ENCODE data around the gene TRAPPC3. TPM values are rescaled to one million over a fixed set of nuclear protein-coding genes. Genes with fewer than 3 reads are reported as not detected.
A peak's percentile ranks its signal among the peaks of the same experiment; 100 is the strongest.

Gene TRAPPC3
- total RNA-seq, 2 experiments from 2014 or later, result 43.8 to 53.8 TPM

DNA sequence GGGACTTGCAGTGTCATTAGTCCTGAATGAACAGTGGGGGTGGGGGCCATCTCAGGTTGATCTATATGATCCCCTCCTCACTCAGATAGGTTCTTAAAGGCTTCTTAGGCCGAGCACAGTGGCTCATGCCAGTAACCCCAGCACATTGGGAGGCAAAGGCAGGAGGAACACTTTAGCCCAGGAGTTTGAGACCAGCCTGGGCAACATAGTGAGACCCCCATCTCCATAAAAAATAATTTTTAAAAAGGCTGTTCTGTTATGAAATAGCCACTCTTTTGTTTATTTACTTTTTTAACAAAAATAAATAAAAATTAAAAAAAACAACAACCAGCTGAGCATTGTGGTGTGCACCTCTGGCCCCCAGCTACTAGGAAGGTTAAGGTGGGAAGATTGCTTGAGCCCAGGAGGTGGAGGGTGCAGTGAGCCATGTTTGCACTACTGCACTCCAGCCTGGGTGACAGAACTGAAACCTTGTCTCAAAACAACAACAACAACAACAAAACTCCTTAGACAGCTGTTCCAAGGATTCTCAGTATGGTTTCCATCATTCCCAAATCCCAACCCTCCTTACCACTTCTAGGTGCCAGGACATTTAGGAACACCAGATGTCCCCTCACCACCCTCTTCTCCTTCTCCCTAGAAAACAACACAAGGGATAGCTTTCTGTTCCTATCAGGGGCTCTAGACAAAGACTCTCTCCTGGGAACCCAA lies 2.0 kb upstream of the TRAPPC3 start:
- H3K9me3 Mint-ChIP-seq (ENCODE audit: low read depth), result no peaks in the 10 kb centered on the region
- H3K4me1 Mint-ChIP-seq, result peaks cover 69% of the 10 kb centered on the region
- ATAC-seq, result no peak
- H3K36me3 Mint-ChIP-seq (ENCODE audit: low read depth), result peaks cover 2% of the 10 kb centered on the region
- POLR2A ChIA-PET, result interaction anchor here (1.1 to 2.2 kb wide), 3 partner anchors 9 to 74 kb away, joined by 3 to 10 read pairs (median 4); no protein-coding TSS in a partner anchor
- intact Hi-C loops (cut with DNase I, micrococcal nuclease), result loop anchor here in 1 of 2 experiments (5.0 kb wide), 1 partner anchor 1326 kb away; no protein-coding TSS in a partner anchor
- H3K27ac Mint-ChIP-seq, result peak overlapping the region; percentile 92
- CTCF ChIA-PET, result interaction anchor here (0.7 to 3.9 kb wide), 7 partner anchors 10 to 592 kb away, joined by 3 to 65 read pairs (median 26); no protein-coding TSS in a partner anchor
- DNase-seq, result no peak
- H3K4me3 Mint-ChIP-seq, result peak overlapping the region; percentile 95
- H3K27me3 Mint-ChIP-seq, result no peaks in the 10 kb centered on the region

DNA sequence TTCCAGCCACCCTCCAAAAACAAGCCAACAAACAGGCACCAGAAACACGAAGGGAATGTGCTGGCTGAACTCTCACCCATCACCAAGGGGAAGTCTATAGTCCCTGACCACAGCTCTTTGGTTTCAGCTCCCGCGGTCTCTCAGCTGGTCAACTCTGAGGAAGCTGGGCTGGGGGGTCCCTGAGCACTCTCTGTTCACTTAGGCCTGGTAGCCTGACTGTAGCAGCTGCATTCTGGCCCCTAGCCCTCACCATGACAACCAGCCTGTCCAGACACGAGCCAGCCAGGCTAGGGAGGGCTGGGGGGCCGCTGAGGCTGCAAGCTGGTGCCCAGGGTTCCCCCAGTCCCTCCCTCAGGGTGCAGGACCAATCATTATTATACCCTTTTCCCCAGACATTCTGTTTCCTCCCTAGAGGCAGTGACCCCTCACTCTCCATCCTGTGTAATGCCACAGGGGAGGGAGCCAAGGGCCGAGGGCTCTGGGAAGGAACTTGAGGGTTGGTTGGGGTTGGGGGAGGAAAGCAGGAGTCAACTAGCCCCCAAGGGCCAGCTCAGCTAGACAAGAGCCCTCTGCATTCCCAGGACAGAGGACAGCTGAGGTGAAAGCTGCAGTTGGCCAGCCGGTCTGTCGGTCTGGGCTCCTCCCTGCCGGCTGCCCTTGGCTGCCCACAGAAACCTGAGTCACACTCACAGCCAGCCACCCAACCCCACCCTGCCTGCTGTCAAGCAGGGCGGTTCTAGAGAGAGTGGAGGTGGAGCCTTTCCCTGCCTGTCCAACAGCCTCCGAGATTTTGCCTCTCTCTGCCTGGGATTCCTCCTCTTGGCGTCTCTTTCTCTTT lies 1.2 kb upstream of the TRAPPC3 start:
- Mint-ChIP-seq H3K27ac (peak overlapping the region; percentile 92), H3K4me1 (peaks cover 69% of the 10 kb centered on the region), H3K36me3 (ENCODE audit: low read depth) (peaks cover 2% of the 10 kb centered on the region), H3K4me3 (peak overlapping the region; percentile 95), H3K27me3 (no peaks in the 10 kb centered on the region), H3K9me3 (ENCODE audit: low read depth) (no peaks in the 10 kb centered on the region)
- POLR2A ChIA-PET, result interaction anchor here (0.6 to 2.2 kb wide), 11 partner anchors 9 to 668 kb away, joined by 3 to 34 read pairs (median 4); partner anchors contain the start of genes OSCP1 and THRAP3
- intact Hi-C loops (cut with DNase I, micrococcal nuclease), result loop anchor here in 1 of 2 experiments (5.0 kb wide), 1 partner anchor 1327 kb away; no protein-coding TSS in a partner anchor
- CTCF ChIA-PET, result interaction anchor here (0.5 to 3.9 kb wide), 27 partner anchors 11 to 270 kb away, joined by 3 to 65 read pairs (median 5); partner anchors contain the start of gene THRAP3
- peak; percentile 89 for DNase-seq
- ATAC-seq, result peak; percentile 61

DNA sequence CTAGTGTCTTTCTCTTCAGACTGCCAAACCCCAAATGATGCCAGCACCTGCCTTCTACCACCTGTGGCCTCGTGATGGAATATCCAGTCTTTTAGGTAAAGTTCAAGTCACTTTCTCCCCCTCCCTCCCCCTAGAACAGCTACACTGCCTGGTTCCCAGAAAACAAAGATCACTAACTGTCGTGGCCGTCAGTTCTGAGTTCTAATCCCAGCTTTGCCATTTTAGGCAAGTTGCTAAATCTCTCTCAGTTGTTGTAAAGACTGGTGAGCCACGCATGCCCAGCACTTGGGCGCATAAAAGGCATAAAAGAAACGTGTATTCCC lies 648 bp upstream of the TRAPPC3 start:
- H3K27me3 Mint-ChIP-seq, result no peaks in the 10 kb centered on the region
- H3K9me3 Mint-ChIP-seq (ENCODE audit: low read depth), result no peaks in the 10 kb centered on the region
- H3K4me1 Mint-ChIP-seq, result peaks cover 67% of the 10 kb centered on the region
- intact Hi-C loops (cut with DNase I, micrococcal nuclease), result loop anchor here (1.0 to 5.0 kb wide), 20 partner anchors 7 to 1542 kb away; partner anchors contain the start of genes ADPRS (in 2 of the 2), MRPS15 (in 2 of the 2), THRAP3 (in 2 of the 2) and AGO3 (in 1 of the 2)
- ChIA-PET POLR2A (interaction anchor here (0.6 to 2.2 kb wide), 13 partner anchors 10 to 668 kb away, joined by 3 to 34 read pairs (median 5); partner anchors contain the start of genes MRPS15, OSCP1 and THRAP3), CTCF (interaction anchor here (0.5 to 3.9 kb wide), 32 partner anchors 11 to 272 kb away, joined by 3 to 65 read pairs (median 5); partner anchors contain the start of genes SH3D21 and THRAP3)
- DNase-seq (peak; percentile 50), ATAC-seq (no peak)
- H3K36me3 Mint-ChIP-seq (ENCODE audit: low read depth), result peaks cover 2% of the 10 kb centered on the region
- peak overlapping the region; percentile 92 for H3K27ac Mint-ChIP-seq
- peak overlapping the region; percentile 95 for H3K4me3 Mint-ChIP-seq

DNA sequence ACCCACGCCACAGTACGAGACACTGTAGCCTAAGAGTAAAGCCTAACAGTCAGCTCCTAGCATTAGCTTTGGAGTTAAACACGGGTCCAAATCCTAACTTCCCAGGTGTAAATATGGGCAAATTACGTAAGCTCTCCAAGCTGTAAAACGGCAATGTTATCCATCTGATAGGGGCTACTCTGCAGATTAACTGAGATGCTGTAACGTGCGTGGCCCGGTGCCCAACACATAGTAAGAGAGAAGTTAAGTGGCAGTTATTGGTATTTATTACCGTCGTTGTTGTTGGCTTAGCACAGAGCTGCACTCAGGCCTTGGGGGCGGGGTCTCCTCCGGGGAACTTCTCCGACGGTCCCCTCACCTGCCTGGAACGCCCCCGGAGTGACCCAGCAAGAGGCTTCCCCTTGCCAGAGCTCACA lies 457 bp downstream of the TRAPPC3 start:
- DNase-seq, result no peak
- ATAC-seq, result peak; percentile 2
- Mint-ChIP-seq H3K27ac (peak overlapping the region; percentile 94), H3K4me3 (peak overlapping the region; percentile 95), H3K9me3 (ENCODE audit: low read depth) (no peaks in the 10 kb centered on the region), H3K36me3 (ENCODE audit: low read depth) (peaks cover 2% of the 10 kb centered on the region), H3K4me1 (peaks cover 68% of the 10 kb centered on the region), H3K27me3 (no peaks in the 10 kb centered on the region)
- ChIA-PET CTCF (interaction anchor here (0.6 to 3.9 kb wide), 23 partner anchors 13 to 273 kb away, joined by 3 to 65 read pairs (median 5); partner anchors contain the start of genes SH3D21 and THRAP3), POLR2A (interaction anchor here (0.6 to 2.2 kb wide), 12 partner anchors 11 to 315 kb away, joined by 3 to 34 read pairs (median 5); partner anchors contain the start of genes MRPS15, OSCP1 and THRAP3)
- intact Hi-C loops (cut with DNase I, micrococcal nuclease), result loop anchor here (1.0 to 5.0 kb wide), 19 partner anchors 8 to 1543 kb away; partner anchors contain the start of genes ADPRS (in 2 of the 2), MRPS15 (in 2 of the 2), THRAP3 (in 2 of the 2) and AGO3 (in 1 of the 2)

- Mint-ChIP-seq H3K4me3 (no peak overlapping the region), H3K9me3 (ENCODE audit: low read depth) (no peaks in the 10 kb centered on the region), H3K4me1 (peaks cover 63% of the 10 kb centered on the region), H3K27me3 (no peaks in the 10 kb centered on the region), H3K27ac (no peak overlapping the region), H3K36me3 (ENCODE audit: low read depth) (peaks cover 11% of the 10 kb centered on the region)
- intact Hi-C loops (cut with DNase I, micrococcal nuclease), result no loop called here
- DNase-seq (no peak), ATAC-seq (no peak)
- POLR2A ChIA-PET, result interaction anchor here (0.6 to 0.9 kb wide), 2 partner anchors 54 to 79 kb away, joined by 3 to 9 read pairs; no protein-coding TSS in a partner anchor
- CTCF ChIA-PET, result interaction anchor here (0.6 to 2.6 kb wide), 3 partner anchors 11 to 130 kb away, joined by 5 to 6 read pairs (median 5); no protein-coding TSS in a partner anchor
These were observed 4.9 kb downstream of the TRAPPC3 start for GRCh38 chr1:36144413-36144812.

DNA sequence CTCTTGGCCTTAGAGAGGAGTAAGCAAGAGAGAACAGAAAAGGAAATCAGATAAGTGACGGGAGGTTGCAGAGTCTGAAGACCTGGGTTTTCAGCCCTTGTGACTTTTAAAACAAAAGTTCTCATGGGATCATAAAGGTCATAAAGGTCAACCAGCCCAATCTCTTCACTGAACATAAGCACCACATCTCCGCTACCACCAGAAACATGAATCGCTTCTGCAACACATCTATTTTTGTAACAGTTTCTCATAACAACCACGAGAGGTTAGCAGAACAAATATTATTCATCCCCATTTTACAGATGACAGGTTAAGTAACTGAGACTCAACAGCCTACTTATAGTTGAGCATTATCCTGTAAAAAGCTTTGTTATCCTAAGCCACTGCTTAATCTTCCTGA lies 5.9 kb downstream of the TRAPPC3 start:
- ATAC-seq (peak; percentile 37), DNase-seq (no peak)
- intact Hi-C loops (cut with DNase I, micrococcal nuclease), result no loop called here
- ChIA-PET CTCF (interaction anchor here (1.3 to 2.6 kb wide), 2 partner anchors 10 to 12 kb away, joined by 5 to 6 read pairs; no protein-coding TSS in a partner anchor), POLR2A (no interaction called here)
- Mint-ChIP-seq H3K27me3 (no peaks in the 10 kb centered on the region), H3K4me3 (no peak overlapping the region), H3K9me3 (ENCODE audit: low read depth) (no peaks in the 10 kb centered on the region), H3K36me3 (ENCODE audit: low read depth) (peaks cover 12% of the 10 kb centered on the region), H3K4me1 (peaks cover 59% of the 10 kb centered on the region), H3K27ac (no peak overlapping the region)

GRCh38 chr1:36142121-36142520 lies 7.2 kb downstream of the TRAPPC3 start:
- Mint-ChIP-seq H3K27ac (peak overlapping the region; percentile 21), H3K9me3 (ENCODE audit: low read depth) (no peaks in the 10 kb centered on the region), H3K4me1 (peaks cover 50% of the 10 kb centered on the region), H3K4me3 (no peak overlapping the region), H3K27me3 (no peaks in the 10 kb centered on the region), H3K36me3 (ENCODE audit: low read depth) (peaks cover 17% of the 10 kb centered on the region)
- POLR2A ChIA-PET, result interaction anchor here (1.1 kb wide), 1 partner anchor 9 kb away, joined by 4 read pairs; no protein-coding TSS in a partner anchor
- DNase-seq (no peak), ATAC-seq (no peak)
- intact Hi-C loops (cut with DNase I, micrococcal nuclease), result no loop called here
- CTCF ChIA-PET, result interaction anchor here (1.0 to 2.6 kb wide), 2 partner anchors 10 to 12 kb away, joined by 3 to 6 read pairs; no protein-coding TSS in a partner anchor

- ChIA-PET POLR2A (no interaction called here), CTCF (interaction anchor here (0.6 kb wide), 1 partner anchor 157 kb away, joined by 3 read pairs; no protein-coding TSS in a partner anchor)
- DNase-seq (no peak), ATAC-seq (no peak)
- no peak overlapping the region for H3K4me3 Mint-ChIP-seq
- peak overlapping the region; percentile 34 for H3K27ac Mint-ChIP-seq
- no peaks in the 10 kb centered on the region for H3K27me3 Mint-ChIP-seq
- peaks cover 15% of the 10 kb centered on the region for H3K36me3 Mint-ChIP-seq (ENCODE audit: low read depth)
- H3K4me1 Mint-ChIP-seq, result peaks cover 43% of the 10 kb centered on the region
- intact Hi-C loops (cut with DNase I, micrococcal nuclease), result no loop called here
- no peaks in the 10 kb centered on the region for H3K9me3 Mint-ChIP-seq (ENCODE audit: low read depth)
These were observed 9.8 kb downstream of the TRAPPC3 start for GRCh38 chr1:36139521-36139920.

GRCh38 chr1:36137776-36138175 lies 11.5 kb downstream of the TRAPPC3 start:
- H3K27ac Mint-ChIP-seq, result no peak overlapping the region
- H3K36me3 Mint-ChIP-seq (ENCODE audit: low read depth), result peaks cover 15% of the 10 kb centered on the region
- ATAC-seq, result no peak
- no peaks in the 10 kb centered on the region for H3K9me3 Mint-ChIP-seq (ENCODE audit: low read depth)
- H3K4me3 Mint-ChIP-seq, result no peak overlapping the region
- DNase-seq, result no peak
- H3K4me1 Mint-ChIP-seq, result peaks cover 28% of the 10 kb centered on the region
- H3K27me3 Mint-ChIP-seq, result no peaks in the 10 kb centered on the region
- ChIA-PET POLR2A (interaction anchor here (0.6 kb wide), 1 partner anchor 47 kb away, joined by 3 read pairs; no protein-coding TSS in a partner anchor), CTCF (no interaction called here)
- intact Hi-C loops (cut with DNase I, micrococcal nuclease), result no loop called here

GRCh38 chr1:36137226-36137625 lies 12.1 kb downstream of the TRAPPC3 start:
- ATAC-seq, result no peak
- H3K4me1 Mint-ChIP-seq, result peaks cover 25% of the 10 kb centered on the region
- H3K4me3 Mint-ChIP-seq, result no peak overlapping the region
- H3K27me3 Mint-ChIP-seq, result no peaks in the 10 kb centered on the region
- intact Hi-C loops (cut with DNase I, micrococcal nuclease), result no loop called here
- ChIA-PET CTCF (interaction anchor here (0.6 to 0.7 kb wide), 3 partner anchors 20 to 40 kb away, joined by 3 to 5 read pairs (median 3); no protein-coding TSS in a partner anchor), POLR2A (no interaction called here)
- peaks cover 15% of the 10 kb centered on the region for H3K36me3 Mint-ChIP-seq (ENCODE audit: low read depth)
- no peak overlapping the region for H3K27ac Mint-ChIP-seq
- H3K9me3 Mint-ChIP-seq (ENCODE audit: low read depth), result no peaks in the 10 kb centered on the region
- DNase-seq, result no peak

Data from activated CD4-positive, alpha-beta T cell treated with anti-CD3 and anti-CD28 coated beads for 36 hours (primary cell).